A549 (cell line): ENCODE data around the gene PBRM1.

ENCODE experiments used
- CBX2 ChIP-seq: fragments of 200-600 bp; sonication (generic); IDR thresholded peaks from 2 replicates; pipeline ENCODE4 v1.6.1; 2016; ENCODE audit warnings: low read depth, mild to moderate bottlenecking, borderline replicate concordance
- CEBPB ChIP-seq, 2 experiments: fragments of >200 bp in 1 of 2; sonication (Bioruptor Twin) in 1 of 2; formaldehyde crosslinking in 1 of 2; IDR thresholded peaks; 2 replicates each; pipeline ENCODE4 v1.6.1; 2012 to 2016
- ESRRA ChIP-seq: fragments of 150-350 bp; IDR thresholded peaks from 2 replicates; pipeline ENCODE4 v1.6.1; 2014; ENCODE audit warnings: mild to moderate bottlenecking, low read length, borderline replicate concordance
- HOXB5 ChIP-seq: fragments of 250-450 bp; sonication (Bioruptor Pico); IDR thresholded peaks from 2 replicates; pipeline ENCODE4 v1.5.0; 2020; ENCODE audit warnings: mild to moderate bottlenecking, moderate library complexity
- PHF8 ChIP-seq: fragments of 200-600 bp; sonication (generic); IDR thresholded peaks from 2 replicates; pipeline ENCODE4 v1.6.1; 2016; ENCODE audit warnings: low read depth, mild to moderate bottlenecking, antibody characterized with exemption, moderate library complexity, borderline replicate concordance
- POLR2A ChIP-seq: IDR thresholded peaks from 2 replicates; pipeline ENCODE4 v1.6.1; 2012; ENCODE audit warnings: mild to moderate bottlenecking, low read length
- TF ChIP-seq, protein P1 (sequence below): fragments of >200 bp; sonication (Bioruptor Twin); formaldehyde crosslinking; IDR thresholded peaks from 3 replicates; pipeline ENCODE4 v1.5.1; 2016
- TF ChIP-seq, protein P2 (sequence below): fragments of 200-600 bp; sonication (generic); IDR thresholded peaks from 2 replicates; pipeline ENCODE4 v1.6.1; 2016; ENCODE audit warnings: antibody characterized with exemption, mild to moderate bottlenecking, moderate library complexity
- TF ChIP-seq, protein P3 (sequence below): IDR thresholded peaks from 2 replicates; pipeline ENCODE4 v1.6.1; 2012
- TF ChIP-seq, protein P4 (sequence below): fragments of >200 bp; sonication (Bioruptor Twin); formaldehyde crosslinking; IDR thresholded peaks from 3 replicates; pipeline ENCODE4 v1.6.1; 2016
- TF ChIP-seq, protein P5 (sequence below): IDR thresholded peaks from 2 replicates; pipeline ENCODE4 v1.6.1; 2012; ENCODE audit warnings: low read depth, borderline replicate concordance

DNA sequence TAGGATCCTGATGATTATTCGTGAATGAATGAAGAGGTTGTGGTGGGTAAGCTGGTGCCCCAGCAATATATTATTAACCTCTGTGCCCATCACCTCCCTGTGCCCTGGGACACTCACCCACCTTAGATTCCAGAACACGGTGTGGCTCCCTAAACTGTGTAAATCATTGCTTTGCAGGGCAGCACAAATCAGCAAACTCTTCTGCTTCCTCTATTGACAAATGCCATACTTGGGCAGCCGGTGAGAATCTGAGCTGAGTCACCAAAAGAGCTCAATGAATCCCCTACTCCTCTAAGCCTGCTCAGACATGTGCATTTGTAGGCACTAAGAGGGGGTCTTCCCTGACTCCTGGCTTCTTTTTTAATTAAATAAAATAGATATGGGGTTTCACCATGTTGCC, 133.6 kb downstream of the PBRM1 start:
- TF ChIP-seq, protein P1, sequence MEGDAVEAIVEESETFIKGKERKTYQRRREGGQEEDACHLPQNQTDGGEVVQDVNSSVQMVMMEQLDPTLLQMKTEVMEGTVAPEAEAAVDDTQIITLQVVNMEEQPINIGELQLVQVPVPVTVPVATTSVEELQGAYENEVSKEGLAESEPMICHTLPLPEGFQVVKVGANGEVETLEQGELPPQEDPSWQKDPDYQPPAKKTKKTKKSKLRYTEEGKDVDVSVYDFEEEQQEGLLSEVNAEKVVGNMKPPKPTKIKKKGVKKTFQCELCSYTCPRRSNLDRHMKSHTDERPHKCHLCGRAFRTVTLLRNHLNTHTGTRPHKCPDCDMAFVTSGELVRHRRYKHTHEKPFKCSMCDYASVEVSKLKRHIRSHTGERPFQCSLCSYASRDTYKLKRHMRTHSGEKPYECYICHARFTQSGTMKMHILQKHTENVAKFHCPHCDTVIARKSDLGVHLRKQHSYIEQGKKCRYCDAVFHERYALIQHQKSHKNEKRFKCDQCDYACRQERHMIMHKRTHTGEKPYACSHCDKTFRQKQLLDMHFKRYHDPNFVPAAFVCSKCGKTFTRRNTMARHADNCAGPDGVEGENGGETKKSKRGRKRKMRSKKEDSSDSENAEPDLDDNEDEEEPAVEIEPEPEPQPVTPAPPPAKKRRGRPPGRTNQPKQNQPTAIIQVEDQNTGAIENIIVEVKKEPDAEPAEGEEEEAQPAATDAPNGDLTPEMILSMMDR = no peak
- TF ChIP-seq, protein P2, sequence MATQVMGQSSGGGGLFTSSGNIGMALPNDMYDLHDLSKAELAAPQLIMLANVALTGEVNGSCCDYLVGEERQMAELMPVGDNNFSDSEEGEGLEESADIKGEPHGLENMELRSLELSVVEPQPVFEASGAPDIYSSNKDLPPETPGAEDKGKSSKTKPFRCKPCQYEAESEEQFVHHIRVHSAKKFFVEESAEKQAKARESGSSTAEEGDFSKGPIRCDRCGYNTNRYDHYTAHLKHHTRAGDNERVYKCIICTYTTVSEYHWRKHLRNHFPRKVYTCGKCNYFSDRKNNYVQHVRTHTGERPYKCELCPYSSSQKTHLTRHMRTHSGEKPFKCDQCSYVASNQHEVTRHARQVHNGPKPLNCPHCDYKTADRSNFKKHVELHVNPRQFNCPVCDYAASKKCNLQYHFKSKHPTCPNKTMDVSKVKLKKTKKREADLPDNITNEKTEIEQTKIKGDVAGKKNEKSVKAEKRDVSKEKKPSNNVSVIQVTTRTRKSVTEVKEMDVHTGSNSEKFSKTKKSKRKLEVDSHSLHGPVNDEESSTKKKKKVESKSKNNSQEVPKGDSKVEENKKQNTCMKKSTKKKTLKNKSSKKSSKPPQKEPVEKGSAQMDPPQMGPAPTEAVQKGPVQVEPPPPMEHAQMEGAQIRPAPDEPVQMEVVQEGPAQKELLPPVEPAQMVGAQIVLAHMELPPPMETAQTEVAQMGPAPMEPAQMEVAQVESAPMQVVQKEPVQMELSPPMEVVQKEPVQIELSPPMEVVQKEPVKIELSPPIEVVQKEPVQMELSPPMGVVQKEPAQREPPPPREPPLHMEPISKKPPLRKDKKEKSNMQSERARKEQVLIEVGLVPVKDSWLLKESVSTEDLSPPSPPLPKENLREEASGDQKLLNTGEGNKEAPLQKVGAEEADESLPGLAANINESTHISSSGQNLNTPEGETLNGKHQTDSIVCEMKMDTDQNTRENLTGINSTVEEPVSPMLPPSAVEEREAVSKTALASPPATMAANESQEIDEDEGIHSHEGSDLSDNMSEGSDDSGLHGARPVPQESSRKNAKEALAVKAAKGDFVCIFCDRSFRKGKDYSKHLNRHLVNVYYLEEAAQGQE = no peak
- TF ChIP-seq POLR2A (no peak), PHF8 (no peak), CEBPB (IDR thresholded peaks at IDR 0.05) (no peak), ESRRA (no peak), CBX2 (no peak), HOXB5 (no peak)
- TF ChIP-seq, protein P3, sequence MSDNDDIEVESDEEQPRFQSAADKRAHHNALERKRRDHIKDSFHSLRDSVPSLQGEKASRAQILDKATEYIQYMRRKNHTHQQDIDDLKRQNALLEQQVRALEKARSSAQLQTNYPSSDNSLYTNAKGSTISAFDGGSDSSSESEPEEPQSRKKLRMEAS = no peak
- TF ChIP-seq, protein P4, sequence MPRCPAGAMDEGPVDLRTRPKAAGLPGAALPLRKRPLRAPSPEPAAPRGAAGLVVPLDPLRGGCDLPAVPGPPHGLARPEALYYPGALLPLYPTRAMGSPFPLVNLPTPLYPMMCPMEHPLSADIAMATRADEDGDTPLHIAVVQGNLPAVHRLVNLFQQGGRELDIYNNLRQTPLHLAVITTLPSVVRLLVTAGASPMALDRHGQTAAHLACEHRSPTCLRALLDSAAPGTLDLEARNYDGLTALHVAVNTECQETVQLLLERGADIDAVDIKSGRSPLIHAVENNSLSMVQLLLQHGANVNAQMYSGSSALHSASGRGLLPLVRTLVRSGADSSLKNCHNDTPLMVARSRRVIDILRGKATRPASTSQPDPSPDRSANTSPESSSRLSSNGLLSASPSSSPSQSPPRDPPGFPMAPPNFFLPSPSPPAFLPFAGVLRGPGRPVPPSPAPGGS = no peak
- TF ChIP-seq, protein P5, sequence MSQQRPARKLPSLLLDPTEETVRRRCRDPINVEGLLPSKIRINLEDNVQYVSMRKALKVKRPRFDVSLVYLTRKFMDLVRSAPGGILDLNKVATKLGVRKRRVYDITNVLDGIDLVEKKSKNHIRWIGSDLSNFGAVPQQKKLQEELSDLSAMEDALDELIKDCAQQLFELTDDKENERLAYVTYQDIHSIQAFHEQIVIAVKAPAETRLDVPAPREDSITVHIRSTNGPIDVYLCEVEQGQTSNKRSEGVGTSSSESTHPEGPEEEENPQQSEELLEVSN = no peak
